Measurements from ENCODE around the gene CD160.

DNA sequence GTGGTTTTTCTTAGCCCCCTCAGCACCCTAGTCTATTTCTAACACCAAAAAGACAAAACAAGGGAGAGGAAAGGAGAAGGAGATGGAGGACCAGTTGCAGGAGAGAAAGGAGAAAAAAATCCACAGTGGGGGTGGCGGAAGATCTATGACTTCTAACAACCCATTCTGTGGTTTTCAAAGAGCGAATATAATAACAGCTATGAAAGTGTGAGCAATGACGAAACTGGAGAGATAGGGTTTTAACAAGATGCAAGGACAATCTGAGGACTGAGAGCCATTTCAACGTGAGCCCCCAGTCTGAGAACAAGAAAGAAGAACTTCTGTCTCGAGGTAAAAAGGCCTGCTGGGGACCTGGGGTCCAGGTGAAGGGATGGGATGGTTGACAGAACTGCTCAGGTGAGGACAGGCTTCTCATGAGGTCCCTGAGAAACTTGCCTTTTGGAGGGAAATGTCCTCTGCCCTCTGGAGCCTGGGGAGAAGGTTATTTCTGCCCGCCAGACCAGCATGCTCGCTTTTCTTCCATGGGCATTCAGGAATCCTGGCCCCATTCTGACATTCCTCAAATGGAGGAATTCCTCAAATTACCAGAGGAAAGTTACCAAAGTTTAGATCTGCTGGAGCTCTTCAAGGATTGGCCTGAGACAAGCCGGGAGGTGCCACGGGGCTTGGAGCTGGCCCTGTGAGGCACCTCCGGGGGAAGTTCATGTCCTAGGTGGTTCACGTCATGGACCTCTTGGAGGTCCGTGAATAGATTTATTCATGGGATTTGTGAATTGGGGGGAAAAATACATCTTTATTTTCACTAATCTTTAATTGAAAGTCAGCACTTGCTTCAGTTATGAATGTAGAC, at the start of gene CD160:
- TF ChIP-seq, protein P1, sequence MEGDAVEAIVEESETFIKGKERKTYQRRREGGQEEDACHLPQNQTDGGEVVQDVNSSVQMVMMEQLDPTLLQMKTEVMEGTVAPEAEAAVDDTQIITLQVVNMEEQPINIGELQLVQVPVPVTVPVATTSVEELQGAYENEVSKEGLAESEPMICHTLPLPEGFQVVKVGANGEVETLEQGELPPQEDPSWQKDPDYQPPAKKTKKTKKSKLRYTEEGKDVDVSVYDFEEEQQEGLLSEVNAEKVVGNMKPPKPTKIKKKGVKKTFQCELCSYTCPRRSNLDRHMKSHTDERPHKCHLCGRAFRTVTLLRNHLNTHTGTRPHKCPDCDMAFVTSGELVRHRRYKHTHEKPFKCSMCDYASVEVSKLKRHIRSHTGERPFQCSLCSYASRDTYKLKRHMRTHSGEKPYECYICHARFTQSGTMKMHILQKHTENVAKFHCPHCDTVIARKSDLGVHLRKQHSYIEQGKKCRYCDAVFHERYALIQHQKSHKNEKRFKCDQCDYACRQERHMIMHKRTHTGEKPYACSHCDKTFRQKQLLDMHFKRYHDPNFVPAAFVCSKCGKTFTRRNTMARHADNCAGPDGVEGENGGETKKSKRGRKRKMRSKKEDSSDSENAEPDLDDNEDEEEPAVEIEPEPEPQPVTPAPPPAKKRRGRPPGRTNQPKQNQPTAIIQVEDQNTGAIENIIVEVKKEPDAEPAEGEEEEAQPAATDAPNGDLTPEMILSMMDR (IDR thresholded peaks at IDR 0.05; ENCODE audit: borderline replicate concordance, extremely low read depth, low read length, poor library complexity, severe bottlenecking): no peak
- no peak for TF ChIP-seq EZH2 (IDR thresholded peaks at IDR 0.05; ENCODE audit: borderline replicate concordance, low read depth, low read length, severe bottlenecking)
